GM23248 (cell line): ENCODE results near the gene BTBD16. TPM values are rescaled to one million over a fixed set of nuclear protein-coding genes. Genes with fewer than 3 reads are reported as not detected.

Experiments used
- DNase-seq: peaks from one replicate; pipeline ENCODE4 v3.0.0-alpha.2; 2015
- H2AFZ ChIP-seq: fragments of 200-600 bp; sonication (generic); 2 replicates; pipeline ENCODE4 v1.6.1; 2016; ENCODE audit warnings: antibody characterized with exemption
- H3F3A ChIP-seq: fragments of 200-600 bp; sonication (generic); 2 replicates; pipeline ENCODE4 v1.6.1; 2016; ENCODE audit warnings: mild to moderate bottlenecking, antibody characterized with exemption, mixed run types; ENCODE audit not compliant: insufficient read depth
- H3K27ac ChIP-seq: fragments of 200-600 bp; sonication (generic); 2 replicates; pipeline ENCODE4 v1.5.1; 2016; ENCODE audit warnings: mild to moderate bottlenecking
- H3K27me3 ChIP-seq: fragments of 200-600 bp; sonication (generic); replicated peaks from 2 replicates; pipeline ENCODE4 v1.6.1; 2016; ENCODE audit warnings: mild to moderate bottlenecking; ENCODE audit not compliant: insufficient read depth
- H3K36me3 ChIP-seq: fragments of 200-600 bp; sonication (generic); 2 replicates; pipeline ENCODE4 v1.6.1; 2016; ENCODE audit warnings: low read depth, mild to moderate bottlenecking
- H3K4me1 ChIP-seq: fragments of 200-600 bp; sonication (generic); 2 replicates; pipeline ENCODE4 v1.6.1; 2016; ENCODE audit warnings: mild to moderate bottlenecking; ENCODE audit not compliant: insufficient read depth
- H3K4me2 ChIP-seq: fragments of 200-600 bp; sonication (generic); one replicate; pipeline ENCODE4 v1.6.1; 2016; ENCODE audit warnings: mild to moderate bottlenecking; ENCODE audit not compliant: unreplicated experiment
- H3K4me3 ChIP-seq: fragments of 200-600 bp; sonication (generic); 2 replicates; pipeline ENCODE4 v1.5.1; 2016; ENCODE audit warnings: mild to moderate bottlenecking
- H3K79me2 ChIP-seq: fragments of 200-600 bp; sonication (generic); 2 replicates; pipeline ENCODE4 v1.6.1; 2016; ENCODE audit warnings: mild to moderate bottlenecking; ENCODE audit not compliant: insufficient read depth
- H3K9ac ChIP-seq: fragments of 200-600 bp; sonication (generic); 2 replicates; pipeline ENCODE4 v1.6.1; 2016; ENCODE audit warnings: mild to moderate bottlenecking
- H3K9me2 ChIP-seq: fragments of 200-600 bp; sonication (generic); 2 replicates; pipeline ENCODE4 v1.6.1; 2016; ENCODE audit warnings: mixed run types, mild to moderate bottlenecking, moderate library complexity; ENCODE audit not compliant: insufficient read depth
- H3K9me3 ChIP-seq: fragments of 200-600 bp; sonication (generic); one replicate; pipeline ENCODE4 v1.6.1; 2017; ENCODE audit warnings: low read depth
- H4K20me1 ChIP-seq: fragments of 200-600 bp; sonication (generic); 2 replicates; pipeline ENCODE4 v1.6.0; 2016; ENCODE audit not compliant: insufficient read depth
- EZH2 ChIP-seq: fragments of 200-600 bp; sonication (generic); IDR thresholded peaks from 2 replicates; pipeline ENCODE4 v1.6.1; 2018; ENCODE audit warnings: antibody characterized with exemption, mild to moderate bottlenecking; ENCODE audit not compliant: insufficient read depth, poor library complexity, severe bottlenecking
- EZH2phosphoT487 ChIP-seq: fragments of 200-600 bp; sonication (generic); IDR thresholded peaks from 2 replicates; pipeline ENCODE4 v1.6.1; 2018; ENCODE audit warnings: antibody characterized with exemption, moderate library complexity, mild to moderate bottlenecking, low read depth; ENCODE audit not compliant: insufficient read depth
- WGBS, 2 experiments: methylation state at CpG; one replicate each; pipeline ENCODE4 v1.1.6; 2015 to 2017; ENCODE audit warnings: low lambda C conversion rate in 2 of 2, low coverage in 1 of 2; ENCODE audit errors: missing lambda C conversion rate in 2 of 2; 5-methylcytosine and 5-hydroxymethylcytosine counted together
- in situ Hi-C: fragments of 300-500 bp; cut with MboI; formaldehyde crosslinking; loops from 2 replicates; pipeline ENCODE4 v1.15.0; 2020
- polyA plus RNA-seq: library from polyadenylated mRNA; unstranded; fragments of >200 nt; fragmentation: Nextera tagmentation; extraction: Ambion mirVana; gene quantifications from 2 replicates; pipeline ENCODE4 v1.2.1, GENCODE V29; 2016
- total RNA-seq: library from RNA; depleted of rRNA; stranded (reverse); fragments of >200 nt; shearing (Covaris generic); gene quantifications from 2 replicates; pipeline ENCODE4 v1.2.3, GENCODE V29; 2014

BTBD16 gene
- total and polyA plus RNA-seq, 2 experiments from 2014 or later = not detected

DNA sequence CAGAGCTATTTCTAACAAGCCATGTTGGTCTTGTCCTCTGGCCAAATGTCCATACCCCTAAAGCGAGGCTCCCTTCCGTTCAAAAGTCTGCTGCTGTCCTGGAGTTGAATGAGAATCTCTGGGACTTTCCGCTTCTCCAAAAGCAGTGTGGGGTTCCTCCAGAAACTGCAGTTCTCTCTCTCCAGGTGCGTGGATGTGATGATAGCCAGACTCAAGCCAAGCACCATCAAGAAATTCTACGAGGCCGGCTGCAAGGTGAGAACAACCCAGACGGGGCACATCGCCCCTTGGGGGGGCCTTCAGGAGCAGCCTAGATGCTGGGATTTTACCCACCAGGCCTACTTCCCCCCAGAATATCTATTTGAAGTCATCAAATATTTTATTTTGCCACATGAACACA, 26.5 kb downstream of the BTBD16 start:
- Histone ChIP-seq H3K9ac (no peak overlapping the region), H3K9me2 (no peaks in the 10 kb centered on the region), H3K4me3 (no peak overlapping the region), H3K27ac (no peak overlapping the region), H3F3A (peaks cover 8% of the 10 kb centered on the region), H3K4me1 (peaks cover 13% of the 10 kb centered on the region), H3K4me2 (no peak overlapping the region), H3K27me3 (peaks cover 9% of the 10 kb centered on the region; the same call in 1 of the 2 replicates), H4K20me1 (no peaks in the 10 kb centered on the region), H3K36me3 (no peaks in the 10 kb centered on the region), H3K9me3 (no peaks in the 10 kb centered on the region), H3K79me2 (no peaks in the 10 kb centered on the region), H2AFZ (no peak overlapping the region)
- DNase-seq = no peak
- WGBS, 2 experiments = 46 to 55% methylated on average over 8 of the region's 8 CpGs
- TF ChIP-seq EZH2phosphoT487 = no peak
- no peak for TF ChIP-seq EZH2
- in situ Hi-C loops = loop anchor here (10.0 to 25.0 kb wide), 3 partner anchors 137 to 690 kb away; partner anchors contain the start of genes DMBT1 and PSTK

DNA sequence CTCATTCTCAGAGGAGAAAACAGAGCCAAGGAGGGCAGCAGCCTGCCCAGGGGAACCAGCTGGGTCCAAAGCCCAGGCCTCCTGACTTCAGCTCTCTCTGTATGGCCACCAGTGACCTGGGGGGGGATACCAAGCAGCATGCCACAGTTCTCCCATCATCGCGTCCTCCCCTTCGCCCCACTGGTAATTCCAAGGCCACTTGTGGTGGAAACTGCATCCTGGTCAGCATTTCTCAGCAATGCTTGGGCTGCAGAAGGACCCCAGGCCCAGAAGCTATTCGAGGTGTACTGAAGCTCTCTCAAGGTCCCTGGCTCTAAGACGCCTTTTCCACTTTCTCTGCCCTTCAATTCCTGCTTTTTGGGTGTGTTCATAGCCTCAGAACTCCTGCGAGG, 27.1 kb downstream of the BTBD16 start:
- Histone ChIP-seq H3K4me1 (peaks cover 13% of the 10 kb centered on the region), H4K20me1 (no peaks in the 10 kb centered on the region), H3K36me3 (no peaks in the 10 kb centered on the region), H2AFZ (no peak overlapping the region), H3K4me2 (no peak overlapping the region), H3K27ac (no peak overlapping the region), H3K27me3 (peaks cover 9% of the 10 kb centered on the region; the same call in 1 of the 2 replicates), H3K9ac (no peak overlapping the region), H3K9me2 (no peaks in the 10 kb centered on the region), H3F3A (peaks cover 8% of the 10 kb centered on the region), H3K9me3 (no peaks in the 10 kb centered on the region), H3K79me2 (no peaks in the 10 kb centered on the region), H3K4me3 (no peak overlapping the region)
- in situ Hi-C loops = loop anchor here (10.0 to 25.0 kb wide), 3 partner anchors 137 to 689 kb away; partner anchors contain the start of genes DMBT1 and PSTK
- no peak for DNase-seq
- 69 to 73% methylated on average over 6 of the region's 6 CpGs for WGBS, 2 experiments
- no peak for TF ChIP-seq EZH2phosphoT487
- TF ChIP-seq EZH2 = no peak

DNA sequence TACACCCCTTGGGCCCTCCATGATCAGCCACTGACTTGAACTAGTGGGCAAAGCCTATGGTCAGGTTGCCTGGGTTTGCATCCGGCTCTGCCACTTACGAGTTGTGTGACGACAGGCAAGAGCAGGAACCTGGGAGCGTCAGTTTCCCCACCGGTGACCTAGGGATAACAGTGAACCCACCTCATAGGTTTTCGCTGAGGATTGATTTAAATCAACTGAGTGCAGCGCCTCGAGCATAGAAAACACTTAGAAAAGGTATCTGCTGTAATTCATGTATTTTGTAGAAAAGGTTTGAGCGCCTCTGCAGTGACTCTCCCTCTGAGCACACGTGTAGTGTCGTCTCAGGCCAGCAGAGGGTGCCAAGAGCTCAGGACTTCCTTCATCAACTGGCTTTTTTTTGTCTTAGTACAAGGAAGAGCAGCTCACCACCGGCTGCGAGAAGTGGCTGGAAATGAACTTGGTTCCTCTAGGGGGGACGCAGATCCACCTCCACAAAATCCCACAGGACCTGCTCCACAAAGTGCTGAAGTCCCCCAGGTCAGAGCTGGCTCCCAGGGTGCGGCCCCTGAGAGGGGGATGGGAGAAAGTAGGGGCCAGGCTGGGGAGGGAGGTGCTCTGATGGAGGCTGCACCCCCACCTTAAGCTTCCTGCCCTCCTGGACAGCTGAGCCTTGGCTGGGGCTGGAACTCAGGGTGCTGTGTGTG, 27.7 kb downstream of the BTBD16 start:
- H3K4me3 ChIP-seq = peak overlapping the region; percentile 44
- TF ChIP-seq EZH2 (no peak), EZH2phosphoT487 (no peak)

DNA sequence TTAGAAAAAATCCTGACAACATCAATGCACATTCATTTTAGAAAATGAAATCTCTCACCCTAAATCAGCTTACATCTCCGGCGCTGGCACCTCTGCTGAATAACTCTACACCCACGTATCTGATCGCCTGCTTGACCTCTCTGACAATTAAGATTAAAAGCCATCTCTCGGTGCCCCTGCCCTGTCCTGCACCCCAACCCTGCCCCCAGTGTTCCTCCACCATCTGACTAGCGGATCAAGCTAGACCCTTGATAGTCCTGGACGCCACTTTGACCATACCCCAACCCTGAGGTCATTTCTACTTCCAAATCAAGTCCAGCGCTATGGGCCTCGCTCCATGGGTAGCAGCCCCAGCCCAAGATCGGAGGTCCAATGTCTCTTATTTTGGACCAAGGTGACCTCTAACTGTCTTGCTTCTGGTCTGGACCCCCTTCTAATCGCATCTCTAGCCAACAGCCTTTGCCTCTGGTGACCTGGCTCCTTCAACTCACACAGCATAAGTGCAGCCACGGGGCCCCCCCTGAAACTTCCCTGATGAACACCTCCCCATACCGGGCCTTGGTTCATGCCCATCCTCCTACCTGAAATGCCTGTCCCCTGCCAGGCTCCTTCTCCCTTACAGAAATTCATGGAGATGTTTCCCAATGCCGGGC, 28.5 kb downstream of the BTBD16 start:
- Histone ChIP-seq H3K36me3 (no peaks in the 10 kb centered on the region), H3K4me3 (no peak overlapping the region), H3K79me2 (no peaks in the 10 kb centered on the region), H3K27me3 (peaks cover 9% of the 10 kb centered on the region; the same call in 1 of the 2 replicates), H3K4me2 (no peak overlapping the region), H3K4me1 (peaks cover 13% of the 10 kb centered on the region), H3K9ac (no peak overlapping the region), H3K9me3 (no peaks in the 10 kb centered on the region), H3F3A (peaks cover 8% of the 10 kb centered on the region), H3K27ac (no peak overlapping the region), H3K9me2 (no peaks in the 10 kb centered on the region), H2AFZ (no peak overlapping the region), H4K20me1 (no peaks in the 10 kb centered on the region)
- in situ Hi-C loops = loop anchor here (10.0 to 25.0 kb wide), 3 partner anchors 135 to 688 kb away; partner anchors contain the start of genes DMBT1 and PSTK
- DNase-seq = no peak
- WGBS, 2 experiments = 82 to 83% methylated on average over 14 of the region's 14 CpGs
- TF ChIP-seq EZH2 (no peak), EZH2phosphoT487 (no peak)

More for the DNA sequence above, 27.7 kb downstream of the BTBD16 start:
- H3F3A ChIP-seq = peaks cover 8% of the 10 kb centered on the region
- H2AFZ ChIP-seq = peak overlapping the region; percentile 72
- H3K9ac ChIP-seq = no peak overlapping the region
- peaks cover 13% of the 10 kb centered on the region for H3K4me1 ChIP-seq
- H3K36me3 ChIP-seq = no peaks in the 10 kb centered on the region
- H3K9me2 ChIP-seq = no peaks in the 10 kb centered on the region
- no peaks in the 10 kb centered on the region for H4K20me1 ChIP-seq
- H3K27ac ChIP-seq = no peak overlapping the region
- peak; percentile 89 for DNase-seq
- in situ Hi-C loops = loop anchor here (10.0 to 25.0 kb wide), 3 partner anchors 136 to 689 kb away; partner anchors contain the start of genes DMBT1 and PSTK
- no peaks in the 10 kb centered on the region for H3K79me2 ChIP-seq
- 30 to 33% methylated on average over 15 of the region's 15 CpGs for WGBS, 2 experiments
- H3K27me3 ChIP-seq = peaks cover 9% of the 10 kb centered on the region; the same call in 1 of the 2 replicates
- peak overlapping the region; percentile 49 for H3K4me2 ChIP-seq
- H3K9me3 ChIP-seq = no peaks in the 10 kb centered on the region
